ENCODE data around the gene IL31RA. TPM values are rescaled to one million over a fixed set of nuclear protein-coding genes. Genes with fewer than 3 reads are reported as not detected.

The IL31RA gene
- total and polyA plus RNA-seq, 2 experiments from 2014 or later = not detected

GRCh38 chr5:55832446-55832845 is 18.7 kb upstream of the IL31RA start:
- Histone ChIP-seq H3K4me1 (ENCODE audit: insufficient read depth) (no peaks in the 10 kb centered on the region), H3K4me2 (no peak overlapping the region)
- no peaks in the 10 kb centered on the region for H3K27me3 Mint-ChIP-seq (ENCODE audit: insufficient read depth, low read depth, poor library complexity)

GRCh38 chr5:55836191-55836590 is 15.0 kb upstream of the IL31RA start:
- Histone ChIP-seq H3K4me3 (no peak overlapping the region), H3K27me3 (ENCODE audit: insufficient read depth) (no peaks in the 10 kb centered on the region), H3K4me1 (ENCODE audit: insufficient read depth) (no peaks in the 10 kb centered on the region), H3K9me2 (ENCODE audit: insufficient read depth) (0 out of 2 replicates have a peak, but pooled peaks cover 2% of the 10 kb centered on the region), H3K4me2 (no peak overlapping the region), H3K36me3 (ENCODE audit: insufficient read depth) (no peaks in the 10 kb centered on the region), H3K27ac (ENCODE audit: low read depth) (no peak overlapping the region), H3F3A (replicated peaks; ENCODE audit: low read depth) (no peaks in the 10 kb centered on the region), H4K20me1 (replicated peaks; ENCODE audit: insufficient read depth) (no peaks in the 10 kb centered on the region), H3K79me2 (replicated peaks; ENCODE audit: insufficient read depth) (no peaks in the 10 kb centered on the region), H2AFZ (no peak overlapping the region)
- no peak overlapping the region for H3K27ac Mint-ChIP-seq
- no peaks in the 10 kb centered on the region for H3K4me1 Mint-ChIP-seq
- H3K4me3 Mint-ChIP-seq = no peak overlapping the region
- no peak for ATAC-seq
- no peaks in the 10 kb centered on the region for H3K36me3 Mint-ChIP-seq (ENCODE audit: low read depth)
- no peaks in the 10 kb centered on the region for H3K9me3 Mint-ChIP-seq
- peaks cover 2% of the 10 kb centered on the region for H3K27me3 Mint-ChIP-seq (ENCODE audit: insufficient read depth, low read depth, poor library complexity)
- DNase-seq (ENCODE audit: low spot score) = no peak
- TF ChIP-seq EZH2 (IDR thresholded peaks at IDR 0.05; ENCODE audit: low read depth, unreplicated experiment) (no peak), ETS1 (IDR thresholded peaks at IDR 0.05) (no peak), JUNB (IDR thresholded peaks at IDR 0.05; ENCODE audit: unreplicated experiment) (no peak), EZH2phosphoT487 (IDR thresholded peaks at IDR 0.05; ENCODE audit: unreplicated experiment) (no peak), ZNF114 (CRISPR knock-in tag; IDR thresholded peaks at IDR 0.05) (no peak), REST (IDR thresholded peaks at IDR 0.05; ENCODE audit: unreplicated experiment) (no peak), POLR2AphosphoS5 (IDR thresholded peaks at IDR 0.05; ENCODE audit: low read depth) (no peak), CTCF (conservative IDR thresholded peaks at IDR 0.05; ENCODE audit: low read depth in 2 of 2) (no peak), CREB1 (CRISPR knock-in tag; IDR thresholded peaks at IDR 0.05; ENCODE audit: low read depth) (no peak)

More at GRCh38 chr5:55832446-55832845, 18.7 kb upstream of the IL31RA start:
- Histone ChIP-seq H4K20me1 (replicated peaks; ENCODE audit: insufficient read depth) (no peaks in the 10 kb centered on the region), H2AFZ (no peak overlapping the region), H3K27me3 (ENCODE audit: insufficient read depth) (no peaks in the 10 kb centered on the region), H3K27ac (ENCODE audit: low read depth) (no peak overlapping the region), H3K36me3 (ENCODE audit: insufficient read depth) (no peaks in the 10 kb centered on the region), H3K9me2 (ENCODE audit: insufficient read depth) (no peaks in the 10 kb centered on the region), H3F3A (replicated peaks; ENCODE audit: low read depth) (no peaks in the 10 kb centered on the region), H3K4me3 (no peak overlapping the region), H3K79me2 (replicated peaks; ENCODE audit: insufficient read depth) (no peaks in the 10 kb centered on the region)
- TF ChIP-seq ZNF114 (CRISPR knock-in tag; IDR thresholded peaks at IDR 0.05) (no peak), CTCF (conservative IDR thresholded peaks at IDR 0.05; ENCODE audit: low read depth in 2 of 2) (no peak), EZH2 (IDR thresholded peaks at IDR 0.05; ENCODE audit: low read depth, unreplicated experiment) (no peak)
- DNase-seq (ENCODE audit: low spot score) (no peak), ATAC-seq (no peak)
- H3K9me3 Mint-ChIP-seq = no peaks in the 10 kb centered on the region
- H3K27ac Mint-ChIP-seq = no peak overlapping the region
- no peaks in the 10 kb centered on the region for H3K36me3 Mint-ChIP-seq (ENCODE audit: low read depth)
- no peak overlapping the region for H3K4me3 Mint-ChIP-seq
- no peaks in the 10 kb centered on the region for H3K4me1 Mint-ChIP-seq
